ENCODE measurements around the gene MAN2C1. TPM values are rescaled to one million over a fixed set of nuclear protein-coding genes. Genes with fewer than 3 reads are reported as not detected.
A peak's percentile ranks its signal among the peaks of the same experiment; 100 is the strongest.
"Not testable (repeated sequence)": the region's sequence is repeated elsewhere in the genome, so short reads cannot be mapped to it uniquely, and the experiment has no call there.

MAN2C1 gene
- total RNA-seq, 1 donor from 2014 or later, result 102 TPM

DNA sequence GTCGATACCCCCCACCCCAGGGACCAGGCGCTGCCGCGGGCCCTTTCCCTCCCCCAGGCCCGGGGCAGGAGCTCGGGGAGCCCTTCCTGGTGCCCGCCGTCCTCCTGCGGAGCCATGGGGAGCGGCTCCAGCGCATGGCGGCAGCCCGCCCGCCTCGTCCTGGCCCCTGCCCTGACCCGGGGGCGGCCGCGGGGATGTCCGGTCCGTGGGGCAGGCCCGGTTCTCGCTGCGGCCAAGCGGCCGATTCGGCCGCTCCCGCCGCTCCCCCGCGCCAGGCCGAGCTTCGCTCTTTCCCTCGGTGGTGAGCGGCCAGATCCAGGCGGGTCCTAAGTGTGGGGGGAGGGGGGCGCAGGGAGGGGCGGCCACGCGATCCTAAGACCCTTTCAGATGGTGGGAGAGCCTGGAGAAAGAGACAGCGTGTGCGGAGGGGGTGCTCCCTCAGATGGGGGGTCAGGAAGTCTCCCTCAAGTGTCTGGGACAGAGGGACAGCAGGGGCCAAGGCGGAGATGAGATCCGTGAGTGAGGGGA lies 20.3 kb downstream of the MAN2C1 start:
- Histone ChIP-seq H3K36me3 (ENCODE audit: control insufficient read depth, insufficient read depth, low read length) (peaks cover 1% of the 10 kb centered on the region), H3K27me3 (ENCODE audit: control insufficient read depth, insufficient read depth, low read length) (no peaks in the 10 kb centered on the region), H3K4me3 (ENCODE audit: low read depth, low read length) (peak overlapping the region; percentile 66)
- FAIRE-seq, result no peak
- TF ChIP-seq, protein P1, sequence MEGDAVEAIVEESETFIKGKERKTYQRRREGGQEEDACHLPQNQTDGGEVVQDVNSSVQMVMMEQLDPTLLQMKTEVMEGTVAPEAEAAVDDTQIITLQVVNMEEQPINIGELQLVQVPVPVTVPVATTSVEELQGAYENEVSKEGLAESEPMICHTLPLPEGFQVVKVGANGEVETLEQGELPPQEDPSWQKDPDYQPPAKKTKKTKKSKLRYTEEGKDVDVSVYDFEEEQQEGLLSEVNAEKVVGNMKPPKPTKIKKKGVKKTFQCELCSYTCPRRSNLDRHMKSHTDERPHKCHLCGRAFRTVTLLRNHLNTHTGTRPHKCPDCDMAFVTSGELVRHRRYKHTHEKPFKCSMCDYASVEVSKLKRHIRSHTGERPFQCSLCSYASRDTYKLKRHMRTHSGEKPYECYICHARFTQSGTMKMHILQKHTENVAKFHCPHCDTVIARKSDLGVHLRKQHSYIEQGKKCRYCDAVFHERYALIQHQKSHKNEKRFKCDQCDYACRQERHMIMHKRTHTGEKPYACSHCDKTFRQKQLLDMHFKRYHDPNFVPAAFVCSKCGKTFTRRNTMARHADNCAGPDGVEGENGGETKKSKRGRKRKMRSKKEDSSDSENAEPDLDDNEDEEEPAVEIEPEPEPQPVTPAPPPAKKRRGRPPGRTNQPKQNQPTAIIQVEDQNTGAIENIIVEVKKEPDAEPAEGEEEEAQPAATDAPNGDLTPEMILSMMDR (IDR thresholded peaks at IDR 0.05; ENCODE audit: insufficient read depth, low read length, severe bottlenecking), result no peak
- no peak for DNase-seq (ENCODE audit: low read depth)

DNA sequence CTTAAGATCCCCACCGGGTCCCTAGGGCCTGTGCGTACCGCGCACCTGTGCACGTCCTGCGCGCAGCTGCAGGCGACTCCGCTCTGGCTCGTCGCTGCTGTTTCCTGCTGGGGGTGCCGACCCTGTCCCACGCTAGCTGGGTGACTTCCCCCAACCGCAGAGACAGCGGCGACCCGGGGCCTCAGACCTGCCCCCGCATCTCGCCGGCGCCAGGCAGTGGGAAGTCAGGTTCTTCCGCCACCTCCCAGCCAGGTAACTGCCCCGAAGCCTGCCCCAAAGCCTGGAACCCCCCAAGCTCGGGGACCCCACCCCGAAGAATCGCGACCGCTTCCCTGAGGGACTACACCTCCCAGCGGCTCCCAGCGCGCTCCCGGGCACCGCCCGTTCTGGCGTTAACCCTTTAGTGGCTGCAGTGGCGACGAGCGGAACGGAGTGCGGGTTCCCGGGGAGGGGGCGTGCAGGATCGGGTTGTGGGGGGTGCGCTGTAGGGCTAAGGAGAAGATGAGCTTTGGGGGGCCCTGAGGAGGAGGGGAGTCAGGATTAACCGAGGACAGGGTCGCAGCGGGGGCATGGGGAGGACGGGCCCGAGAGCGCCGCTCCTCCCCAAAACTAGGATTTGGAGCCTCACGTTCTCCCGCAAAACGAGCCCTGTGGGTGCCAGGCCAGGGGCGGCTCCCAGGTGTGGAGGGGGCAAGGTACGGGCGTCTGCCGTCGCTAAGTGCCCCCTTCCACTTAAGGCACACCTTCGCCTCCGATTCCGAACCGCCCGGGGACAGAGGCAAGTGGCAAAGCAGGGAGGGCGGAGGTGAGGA lies 21.0 kb downstream of the MAN2C1 start:
- DNase-seq (ENCODE audit: low read depth) (no peak), FAIRE-seq (no peak)
- H3K4me3 ChIP-seq (ENCODE audit: low read depth, low read length), result peak overlapping the region; percentile 66
- peaks cover 1% of the 10 kb centered on the region for H3K36me3 ChIP-seq (ENCODE audit: control insufficient read depth, insufficient read depth, low read length)
- H3K27me3 ChIP-seq (ENCODE audit: control insufficient read depth, insufficient read depth, low read length), result no peaks in the 10 kb centered on the region
- TF ChIP-seq, protein P1 (IDR thresholded peaks at IDR 0.05; ENCODE audit: insufficient read depth, low read length, severe bottlenecking), result no peak

- H3K4me3 ChIP-seq (ENCODE audit: low read depth, low read length), result peak within 1 kb of the TSS; percentile 66
- FAIRE-seq (no peak), DNase-seq (ENCODE audit: low read depth) (peak; percentile 40)
These were observed 21.6 kb downstream of the MAN2C1 start, which contains the start of gene NEIL1 for GRCh38 chr15:75346796-75347221. Gene NEIL1 (plus strand): TSS chr15:75347039. CDS start chr15:75348906, 1,867 bp downstream.

GRCh38 chr15:75343953-75344352 lies 24.5 kb downstream of the MAN2C1 start:
- not testable (repeated sequence) for DNase-seq (ENCODE audit: low read depth); FAIRE-seq; H3K36me3 ChIP-seq (ENCODE audit: control insufficient read depth, insufficient read depth, low read length); H3K27me3 ChIP-seq (ENCODE audit: control insufficient read depth, insufficient read depth, low read length); H3K4me3 ChIP-seq (ENCODE audit: low read depth, low read length)

More at GRCh38 chr15:75346796-75347221, 21.6 kb downstream of the MAN2C1 start, which contains the start of gene NEIL1:
- Histone ChIP-seq H3K36me3 (ENCODE audit: control insufficient read depth, insufficient read depth, low read length) (no peaks in the 10 kb centered on the region), H3K27me3 (ENCODE audit: control insufficient read depth, insufficient read depth, low read length) (no peaks in the 10 kb centered on the region)
- TF ChIP-seq, protein P1 (IDR thresholded peaks at IDR 0.05; ENCODE audit: insufficient read depth, low read length, severe bottlenecking), result no peak

DNA sequence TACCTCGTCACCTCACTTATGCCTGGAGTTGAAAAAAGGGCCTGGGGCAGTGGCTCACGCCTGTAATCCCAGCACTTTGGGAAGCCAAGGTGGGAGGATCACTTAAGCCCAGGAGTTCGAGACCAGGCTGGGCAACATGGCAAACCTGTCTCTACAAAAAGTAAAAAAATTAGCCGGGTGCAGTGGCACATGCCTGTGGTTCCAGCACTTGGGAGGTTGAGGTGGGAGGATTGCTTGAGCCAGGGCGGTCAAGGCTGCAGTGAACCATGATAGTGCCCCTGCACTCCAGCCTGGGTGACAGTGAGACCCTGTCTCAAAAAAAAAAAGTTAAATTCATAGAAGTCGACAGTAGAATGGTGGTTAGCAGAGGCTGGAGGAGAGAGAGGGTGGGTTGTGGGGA lies 26.2 kb downstream of the MAN2C1 start:
- H3K27me3 ChIP-seq (ENCODE audit: control insufficient read depth, insufficient read depth, low read length), result no peaks in the 10 kb centered on the region
- no peak for DNase-seq (ENCODE audit: low read depth)
- FAIRE-seq, result no peak
- no peak overlapping the region for H3K4me3 ChIP-seq (ENCODE audit: low read depth, low read length)
- H3K36me3 ChIP-seq (ENCODE audit: control insufficient read depth, insufficient read depth, low read length), result peaks cover 4% of the 10 kb centered on the region
- TF ChIP-seq, protein P1 (IDR thresholded peaks at IDR 0.05; ENCODE audit: insufficient read depth, low read length, severe bottlenecking), result no peak

DNA sequence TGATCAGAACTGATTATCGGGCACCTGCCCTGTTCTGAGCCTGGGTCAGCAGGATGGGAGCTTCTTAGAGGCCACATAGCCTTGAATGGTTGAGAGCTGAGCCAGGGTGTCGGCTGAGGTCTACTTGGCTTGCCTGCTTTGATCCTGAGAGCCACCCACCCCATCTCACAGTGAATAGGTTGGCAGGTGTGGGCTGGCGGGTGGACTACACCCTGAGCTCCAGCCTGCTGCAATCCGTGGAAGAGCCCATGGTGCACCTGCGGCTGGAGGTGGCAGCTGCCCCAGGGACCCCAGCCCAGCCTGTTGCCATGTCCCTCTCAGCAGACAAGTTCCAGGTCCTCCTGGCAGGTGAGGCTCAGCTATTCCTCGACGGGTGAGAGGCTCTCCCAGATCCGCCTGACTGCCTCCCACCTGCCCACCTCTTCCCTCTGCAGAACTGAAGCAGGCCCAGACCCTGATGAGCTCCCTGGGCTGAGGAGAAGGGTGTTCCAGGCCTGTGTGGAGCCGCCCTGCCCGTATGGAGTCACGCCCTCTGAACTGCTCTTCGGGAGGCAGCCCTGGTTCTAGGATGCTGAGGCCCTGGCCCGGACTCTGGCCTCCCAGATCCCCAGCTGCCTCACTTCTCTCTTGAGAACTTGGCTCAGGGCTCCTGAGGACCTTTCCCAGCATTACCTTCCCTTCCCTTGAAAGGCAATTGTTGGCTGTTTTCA lies 28.7 kb downstream of the MAN2C1 start:
- peaks cover 4% of the 10 kb centered on the region for H3K36me3 ChIP-seq (ENCODE audit: control insufficient read depth, insufficient read depth, low read length)
- H3K27me3 ChIP-seq (ENCODE audit: control insufficient read depth, insufficient read depth, low read length), result no peaks in the 10 kb centered on the region
- TF ChIP-seq, protein P1 (IDR thresholded peaks at IDR 0.05; ENCODE audit: insufficient read depth, low read length, severe bottlenecking), result no peak
- no peak for DNase-seq (ENCODE audit: low read depth)
- H3K4me3 ChIP-seq (ENCODE audit: low read depth, low read length), result no peak overlapping the region
- FAIRE-seq, result no peak

Data from bronchial epithelial cell (primary cell).